NCI-H82 treated with DMSO at 0.1 percent for 48 hours (cell line): ENCODE results near the gene TMA7B.

Experiments
- DNase-seq: peaks from one replicate; lab custom pipeline; 2025; ENCODE audit not compliant: unreplicated experiment; lab: John Stamatoyannopoulos, UW

The TMA7B gene

DNA sequence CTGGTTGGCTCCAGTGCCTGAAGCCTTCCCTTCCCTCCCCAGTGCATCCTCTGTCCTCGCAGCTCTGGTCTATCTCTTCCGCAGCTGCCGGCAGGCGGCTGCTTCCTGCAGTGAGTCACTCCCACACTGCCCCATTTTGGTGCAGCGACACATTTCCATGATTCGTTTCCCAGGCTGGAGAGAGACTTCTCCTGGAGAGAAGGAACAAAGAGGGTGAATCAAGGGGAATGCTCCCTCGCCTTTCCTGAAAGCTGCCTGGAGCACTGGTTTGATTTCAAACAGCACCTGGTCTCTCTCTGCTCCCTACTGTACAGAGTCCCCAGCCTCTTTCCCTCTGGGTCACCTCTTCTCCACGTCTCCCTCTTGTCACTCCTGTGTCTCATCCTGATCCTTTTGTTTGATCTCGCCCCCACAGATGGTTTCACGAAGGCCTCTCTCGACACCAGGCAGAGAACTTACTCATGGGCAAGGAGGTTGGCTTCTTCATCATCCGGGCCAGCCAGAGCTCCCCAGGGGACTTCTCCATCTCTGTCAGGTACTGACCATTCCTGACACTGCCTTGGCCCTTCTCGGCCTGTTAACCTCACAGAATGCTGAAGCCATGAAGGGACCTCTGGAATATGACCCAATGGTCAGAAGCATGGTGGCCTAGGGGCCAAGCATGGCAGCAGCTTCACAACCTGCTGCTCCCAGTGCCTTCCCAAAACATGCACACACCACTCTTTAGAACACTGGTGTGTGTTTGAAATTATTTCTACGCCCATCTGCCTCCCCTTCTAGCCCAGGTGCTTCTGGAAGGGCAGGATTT, at the start of gene TMA7B:
TMA7B (plus strand) TSS at position 758 of the 808 bp plus-strand sequence. CDS start 3,978 bp downstream, outside the sequence.
- DNase-seq: no peak

DNA sequence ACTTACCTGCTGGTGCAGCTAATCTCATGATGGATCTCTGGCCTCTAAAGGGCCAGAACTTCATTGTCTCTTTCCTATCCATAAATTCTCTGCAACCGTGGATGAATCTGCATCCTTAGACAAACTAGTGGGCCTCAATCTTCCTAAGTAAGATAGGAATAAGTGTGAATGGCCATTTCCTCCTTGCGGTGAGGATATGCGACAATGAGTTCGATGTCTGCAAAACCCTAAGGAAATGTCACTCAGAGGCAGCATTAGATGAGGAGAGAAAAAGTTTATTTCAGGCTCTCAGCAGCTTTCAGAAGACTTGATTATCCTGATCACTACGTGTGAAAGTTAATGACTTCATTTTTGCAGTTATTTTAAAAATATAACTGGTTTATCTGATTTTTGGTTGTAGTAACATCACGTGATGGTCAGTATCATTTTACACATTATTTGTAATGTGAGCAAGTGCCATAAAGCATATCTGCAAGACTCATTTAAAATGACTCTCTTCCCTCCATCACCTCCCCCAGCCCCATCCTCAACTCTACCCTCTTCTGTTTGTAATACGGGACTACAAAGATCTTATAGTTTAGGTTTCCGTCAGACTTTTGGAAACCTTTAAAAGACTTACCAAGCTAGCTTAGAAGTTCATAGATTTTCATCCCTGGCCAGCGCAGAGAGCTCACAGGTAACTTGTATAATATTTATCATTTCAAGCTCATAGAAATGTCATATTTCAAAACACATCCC, 49.2 kb upstream of the TMA7B start:
- DNase-seq: no peak

DNA sequence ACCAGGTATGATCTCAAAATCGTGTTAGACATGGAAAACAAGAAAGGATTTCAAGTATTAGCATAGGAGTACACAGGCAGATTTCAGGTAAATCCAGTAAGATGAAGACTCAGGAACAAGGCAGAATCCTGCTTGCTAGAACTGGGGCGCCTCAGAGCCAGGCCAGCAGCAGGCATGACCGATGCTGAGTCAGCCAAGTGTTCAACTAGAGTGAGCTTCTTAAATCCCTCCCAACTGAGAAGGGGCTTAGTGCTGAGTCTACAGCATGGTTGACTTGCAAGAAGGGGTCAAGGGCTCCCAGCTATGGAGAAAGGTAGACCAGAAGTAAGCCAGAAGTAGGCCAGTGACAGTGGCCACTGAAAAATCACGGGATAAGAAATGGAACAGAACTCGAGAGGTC, 46.9 kb upstream of the TMA7B start:
- DNase-seq: peak; percentile 55

GRCh38 chr22:39913886-39914285, 46.3 kb upstream of the TMA7B start:
- DNase-seq: peak; percentile 85

DNA sequence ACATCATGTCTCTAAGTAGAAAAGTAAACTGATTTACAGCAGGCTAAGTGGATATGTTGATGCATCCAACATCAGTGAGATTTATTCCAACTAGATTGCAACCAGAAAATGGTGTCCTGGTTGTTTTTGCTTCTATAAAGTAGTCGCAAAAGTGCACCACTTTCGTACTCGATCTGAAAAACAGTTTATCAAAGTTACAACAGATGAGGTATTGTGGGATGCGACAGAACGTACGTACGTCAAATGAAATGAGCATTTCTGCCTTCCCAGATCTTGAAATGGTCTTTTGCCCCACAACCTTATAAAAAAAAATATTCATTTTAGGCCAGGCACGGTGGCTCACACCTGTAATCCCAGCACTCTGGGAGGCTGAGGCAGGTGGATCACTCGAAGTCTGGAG, 45.6 kb upstream of the TMA7B start:
- peak; percentile 66 for DNase-seq

DNA sequence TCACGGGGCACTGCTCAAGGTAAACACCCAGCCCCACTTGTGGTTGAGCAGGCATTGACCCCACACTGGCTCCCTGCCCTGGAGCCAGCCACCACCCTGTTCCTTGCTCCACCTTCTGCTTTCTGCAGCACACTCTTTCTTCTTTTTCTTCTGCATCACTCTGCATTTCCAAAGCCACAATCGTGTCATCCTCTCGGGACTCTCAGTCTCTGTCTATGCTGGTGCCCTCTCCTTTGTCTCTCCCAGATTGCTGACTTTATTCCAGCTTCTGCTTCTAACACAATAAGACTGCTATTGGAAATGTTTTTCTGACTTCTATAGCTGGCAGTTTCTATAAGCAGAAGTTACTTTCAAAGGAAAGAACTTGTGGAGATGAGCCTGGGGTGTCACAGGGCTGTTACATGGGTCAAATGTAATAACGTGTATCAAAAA, 44.9 kb upstream of the TMA7B start:
- DNase-seq: no peak

DNA sequence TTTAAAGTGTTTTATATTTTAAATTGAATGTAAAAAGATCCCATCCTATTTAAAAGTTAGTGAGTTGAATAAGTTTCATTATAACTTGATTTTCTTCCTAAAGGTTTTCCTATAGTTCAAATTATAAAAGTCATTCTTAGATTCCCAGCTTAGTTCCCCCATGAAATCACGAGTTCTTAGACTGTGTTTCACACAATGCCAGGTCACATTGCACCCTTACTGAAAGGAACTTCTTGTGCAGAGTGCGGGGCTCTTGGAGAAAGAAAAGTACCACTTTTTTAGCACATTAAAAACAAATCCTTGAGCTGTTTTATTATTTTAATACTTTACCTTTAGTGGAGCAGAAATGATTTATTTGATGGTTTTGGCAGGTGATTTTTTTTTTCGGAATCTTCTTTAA, 43.7 kb upstream of the TMA7B start:
- DNase-seq: no peak

DNA sequence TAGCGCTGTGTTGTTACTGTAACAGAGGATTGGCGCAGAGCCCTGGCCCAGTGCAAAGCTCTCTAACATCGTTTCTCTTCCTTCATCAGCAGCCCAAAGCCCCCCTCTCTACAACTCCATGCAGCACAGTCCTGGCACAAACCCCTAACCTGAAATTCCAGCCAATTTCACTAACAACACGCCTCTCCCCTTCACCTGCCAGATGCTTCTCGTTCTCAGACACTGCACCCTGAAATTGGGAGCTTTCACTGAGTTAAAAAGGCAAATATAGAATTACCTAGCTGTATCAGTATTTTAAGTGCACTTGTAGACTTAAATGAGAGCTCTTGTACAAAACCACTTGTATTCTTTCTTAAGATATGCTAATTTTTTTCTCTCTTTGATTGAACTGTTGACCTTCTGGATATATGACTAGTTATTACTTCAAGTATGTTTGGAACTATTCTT, 43.0 kb upstream of the TMA7B start:
- DNase-seq: peak; percentile 22

DNA sequence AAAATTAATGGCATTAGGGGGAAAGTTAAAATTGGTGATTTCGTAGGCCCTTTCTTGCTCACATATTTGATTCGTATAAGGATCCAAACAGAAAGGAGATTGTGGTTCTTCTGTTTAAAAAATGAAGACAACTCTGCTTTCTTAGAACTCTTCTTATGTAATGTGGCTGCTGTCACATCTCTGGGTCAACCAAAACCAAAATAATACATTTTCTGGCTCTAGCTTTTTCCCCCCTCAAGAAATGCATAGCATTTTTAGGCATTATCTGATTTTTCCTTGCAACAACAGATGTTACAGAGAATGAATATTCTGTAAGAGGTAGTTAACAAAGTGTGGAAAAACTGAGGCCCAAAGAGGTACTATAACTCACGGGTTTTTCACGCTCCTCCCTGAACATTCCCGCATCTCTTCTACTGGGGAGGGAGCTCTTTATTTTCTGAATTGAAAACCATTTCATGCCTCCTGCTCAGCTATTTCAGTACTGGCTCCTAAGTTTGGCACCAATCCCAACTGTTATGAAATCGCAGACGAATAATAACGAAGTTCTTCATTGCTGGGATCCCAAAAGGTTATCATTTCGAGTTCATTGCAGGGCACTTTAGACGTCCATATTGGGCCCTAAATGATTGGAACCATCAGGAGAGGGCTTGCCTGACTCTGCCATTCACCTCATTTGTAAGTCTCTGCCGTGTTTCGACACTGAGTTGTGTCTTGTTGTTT, 42.3 kb upstream of the TMA7B start:
- DNase-seq: no peak

- no peak for DNase-seq
Observed at GRCh38 chr22:39920134-39920743, 40.0 kb upstream of the TMA7B start.

GRCh38 chr22:39923696-39924095, 36.5 kb upstream of the TMA7B start:
- DNase-seq: no peak

GRCh38 chr22:39924286-39924685, 35.9 kb upstream of the TMA7B start:
- DNase-seq: no peak

DNA sequence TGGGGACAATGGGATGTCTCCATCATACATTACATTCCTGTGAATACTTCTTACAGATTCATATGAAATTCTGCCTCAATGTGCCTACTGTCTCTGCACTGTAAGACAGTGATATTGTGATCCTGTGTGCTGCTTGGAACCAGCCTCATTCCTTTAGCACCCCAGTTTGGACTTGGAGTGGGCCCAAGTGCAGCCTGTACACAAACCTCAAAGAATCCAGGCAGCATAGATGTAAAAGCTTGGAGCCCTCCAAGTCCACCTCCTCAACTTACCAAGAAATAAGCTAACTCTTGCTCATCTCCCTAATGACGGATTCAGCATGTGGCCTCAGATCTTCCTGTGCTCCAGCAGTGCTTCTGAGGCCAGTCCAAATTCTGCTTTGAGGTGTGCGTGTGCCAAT, 34.9 kb upstream of the TMA7B start:
- DNase-seq: no peak

DNA sequence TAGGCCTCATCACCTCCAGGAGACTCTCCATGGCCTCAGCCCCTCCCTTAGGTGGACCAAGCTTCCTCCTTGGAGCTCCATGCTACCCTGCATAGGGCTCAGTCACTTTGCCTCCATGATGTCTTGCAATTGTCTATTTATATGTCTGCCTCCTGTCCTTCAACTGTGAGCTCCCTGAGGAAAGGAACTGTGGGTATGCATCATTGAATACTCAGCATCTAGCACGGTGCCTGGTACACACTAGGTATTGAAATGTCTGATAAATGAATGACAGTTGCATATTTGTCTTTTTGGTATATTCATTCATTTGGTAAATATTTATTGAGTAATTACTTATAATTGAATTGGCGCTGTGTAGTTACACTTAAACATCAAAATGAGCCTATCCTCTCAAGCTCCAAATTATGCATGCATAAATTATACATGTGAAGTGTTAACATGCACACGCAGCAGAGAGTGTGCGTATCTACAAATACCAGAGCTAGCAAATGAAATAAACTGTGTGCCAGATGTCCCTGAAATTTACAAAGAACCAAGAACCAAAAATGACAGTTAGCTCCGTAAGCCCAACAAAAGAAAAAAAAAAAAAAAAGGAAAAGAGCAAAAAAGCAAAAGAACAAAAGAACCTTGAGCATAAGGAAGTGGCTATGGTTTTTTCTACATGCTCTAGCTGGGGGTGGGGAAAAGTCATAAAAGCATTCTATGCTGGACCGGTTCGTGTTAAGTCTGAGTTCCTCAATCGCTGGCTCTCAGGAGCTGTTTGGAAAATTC, 34.1 kb upstream of the TMA7B start:
- no peak for DNase-seq

DNA sequence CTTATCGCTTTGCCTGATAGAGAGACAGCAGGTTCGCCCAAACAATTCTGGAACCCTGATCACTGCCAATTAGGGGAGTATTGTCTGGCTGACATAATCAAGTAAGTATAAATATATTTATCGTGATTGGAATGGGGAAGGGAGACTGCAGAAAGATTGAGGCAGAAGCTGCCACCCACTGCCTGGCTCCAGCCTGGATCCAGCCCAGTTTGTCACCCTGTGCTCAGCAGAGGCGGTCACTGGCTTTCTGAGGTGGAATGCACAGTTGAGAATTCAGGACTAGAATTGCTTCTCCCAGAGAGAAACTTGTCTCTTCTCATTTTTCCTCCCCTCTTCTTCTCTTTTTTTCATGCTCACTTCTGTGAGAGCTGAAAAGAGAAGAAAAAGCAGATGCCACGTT, 33.4 kb upstream of the TMA7B start:
- DNase-seq: no peak

- no peak for DNase-seq
Observed at GRCh38 chr22:39927544-39927943, 32.7 kb upstream of the TMA7B start.

- no peak for DNase-seq
Observed at GRCh38 chr22:39928536-39929520, 31.4 kb upstream of the TMA7B start.

GRCh38 chr22:39931251-39931650, 28.9 kb upstream of the TMA7B start:
- DNase-seq: no peak

GRCh38 chr22:39932166-39932565, 28.0 kb upstream of the TMA7B start:
- DNase-seq: no peak
